ENCODE results near the gene NPHP4.

NPHP4 gene

DNA sequence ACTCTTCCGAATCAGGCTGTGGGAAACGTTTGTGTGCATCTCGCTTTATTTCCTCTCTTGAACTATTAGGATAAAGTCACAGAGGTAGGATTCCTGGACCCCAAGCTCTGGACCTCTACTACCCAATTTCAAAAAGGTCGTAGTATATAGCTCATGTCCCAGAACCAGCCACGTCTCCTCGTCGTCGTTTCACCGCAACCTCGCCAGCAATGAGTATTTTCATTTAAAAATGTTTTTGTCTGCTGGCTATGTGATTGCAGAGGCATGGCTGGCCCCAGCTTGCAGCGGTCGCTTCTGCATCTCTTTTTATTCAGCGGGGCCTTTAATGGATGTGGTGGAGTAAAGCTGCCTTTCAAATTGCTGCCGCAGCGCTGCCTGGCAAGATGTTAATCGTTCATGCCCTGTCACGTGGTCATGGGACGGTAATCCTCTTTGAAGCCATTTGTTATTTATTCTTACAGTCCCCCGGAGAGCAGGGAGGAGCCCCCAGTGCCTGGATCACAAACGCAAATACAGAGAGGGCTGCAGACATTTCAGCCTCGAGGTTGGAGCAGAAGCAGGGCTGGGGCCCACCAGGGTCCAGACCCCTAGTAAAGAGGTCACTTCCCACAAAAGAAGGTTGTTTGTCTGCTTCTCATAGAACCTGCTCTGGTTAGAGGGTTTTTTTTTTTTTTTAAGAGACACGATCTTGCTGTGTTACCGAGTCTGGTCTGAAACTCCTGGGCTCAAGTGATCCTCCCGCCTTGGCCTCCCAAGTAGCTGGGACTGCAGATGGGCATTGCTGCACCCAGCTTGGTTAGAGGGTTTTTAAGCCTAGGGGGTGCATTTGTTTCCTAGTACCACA lies 11.6 kb upstream of the NPHP4 start:
- no peak for DNase-seq

DNA sequence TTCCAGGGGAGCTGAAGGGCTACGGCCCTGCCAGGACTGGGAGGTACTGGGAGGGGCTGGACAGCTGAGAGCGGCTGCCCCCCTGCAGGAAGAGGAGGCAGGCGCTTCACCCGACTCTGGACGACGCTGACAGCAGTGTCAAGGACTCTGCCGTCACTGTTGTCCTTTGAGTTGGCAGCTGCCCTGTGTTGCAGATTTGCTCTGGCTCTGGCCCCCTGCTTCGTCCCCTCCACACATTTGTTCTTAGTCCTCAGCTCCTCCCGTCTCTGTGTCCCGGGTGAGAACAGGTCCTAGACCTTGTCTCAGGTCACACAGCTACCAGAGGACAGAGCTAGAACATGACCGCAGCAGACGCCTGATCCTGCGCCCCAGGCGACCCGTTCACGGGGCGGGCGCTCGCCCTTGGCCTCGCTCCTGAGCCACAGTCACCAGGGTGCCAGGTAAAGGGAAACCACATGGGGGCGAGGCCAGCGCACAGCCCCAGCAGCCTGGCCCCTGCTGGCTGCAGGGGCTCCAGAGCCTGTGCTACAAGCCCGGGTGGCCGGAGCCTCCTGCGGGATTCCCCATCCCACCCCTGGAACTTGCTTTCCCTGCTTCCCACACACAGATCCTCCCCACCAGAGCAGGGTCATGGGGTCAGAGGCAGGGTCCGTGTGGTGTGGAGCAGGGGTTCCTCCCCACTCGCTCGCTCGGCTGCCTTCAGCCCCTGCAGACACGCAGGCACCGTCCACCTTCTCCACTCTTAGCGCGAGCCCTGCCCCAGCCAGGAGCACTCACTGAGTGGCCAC lies 10.7 kb upstream of the NPHP4 start:
- DNase-seq = no peak

GRCh38 chr1:6001992-6002576 lies 9.9 kb upstream of the NPHP4 start:
- no peak for DNase-seq

- DNase-seq = no peak
Measured at GRCh38 chr1:6000444-6001288, 8.4 kb upstream of the NPHP4 start.

- no peak for DNase-seq
Measured at GRCh38 chr1:5999711-6000443, 7.7 kb upstream of the NPHP4 start.

DNA sequence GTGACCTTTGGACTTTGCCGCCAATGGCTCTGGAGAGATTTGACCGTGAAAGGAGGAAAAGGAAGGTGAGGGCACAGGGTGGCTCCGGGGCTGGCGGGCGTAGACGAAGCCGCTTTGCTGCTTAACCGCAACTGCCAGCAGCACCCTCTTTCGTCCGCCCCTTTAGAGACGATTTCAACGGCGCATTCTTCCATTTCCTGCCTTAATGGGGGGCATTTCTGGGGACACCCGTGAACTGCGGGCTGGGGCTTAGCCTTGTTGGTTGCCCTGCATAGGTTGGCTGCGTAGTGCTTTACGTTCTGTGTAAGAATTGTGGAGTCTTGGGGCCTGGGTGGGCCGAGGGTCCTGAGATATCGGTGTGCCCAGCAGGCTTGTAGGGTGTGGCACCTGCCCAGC lies 6.7 kb upstream of the NPHP4 start:
- no peak for DNase-seq

DNA sequence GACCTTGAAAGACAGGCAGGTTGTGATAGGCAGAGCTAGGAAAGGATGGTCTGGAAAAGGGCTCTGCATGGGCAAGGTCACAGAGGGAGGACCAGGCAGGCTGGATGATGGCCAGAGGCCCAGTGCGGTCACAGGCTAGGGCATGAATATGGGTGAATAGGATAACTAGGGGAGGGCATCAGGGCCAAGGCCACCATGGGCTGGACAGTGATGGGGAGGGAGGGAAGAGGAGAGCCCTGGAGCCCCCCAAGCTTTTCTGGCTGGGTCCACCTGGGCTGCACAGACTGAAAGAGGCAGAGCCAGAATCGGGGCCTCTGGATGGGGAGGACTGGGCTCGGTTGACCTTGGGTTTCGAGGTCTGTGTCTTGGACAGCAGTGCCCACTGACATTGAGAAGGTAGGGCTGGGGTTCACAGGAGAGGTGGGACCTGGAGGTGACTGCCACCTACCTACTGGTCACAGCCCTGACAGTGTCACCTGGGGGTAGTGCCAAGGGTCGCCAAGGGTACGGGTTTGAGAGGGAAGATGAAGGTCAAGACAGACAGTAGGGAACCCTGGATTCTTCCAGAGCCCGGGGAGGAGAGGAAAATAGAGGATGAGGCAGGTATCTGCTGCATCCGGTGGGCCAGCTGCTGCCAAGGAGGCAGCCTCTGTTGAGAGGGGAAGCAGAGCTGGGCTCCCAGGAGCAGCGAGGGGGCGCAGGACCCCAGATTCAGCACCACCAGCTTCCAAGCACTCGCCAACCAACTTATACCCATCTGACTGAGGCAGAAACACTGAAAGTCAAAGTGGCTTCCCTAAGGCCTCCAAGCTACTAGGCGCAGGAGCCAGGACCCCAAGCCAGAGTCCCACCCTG lies 6.1 kb upstream of the NPHP4 start:
- no peak for DNase-seq

GRCh38 chr1:5997316-5997715 lies 5.1 kb upstream of the NPHP4 start:
- no peak for DNase-seq

DNA sequence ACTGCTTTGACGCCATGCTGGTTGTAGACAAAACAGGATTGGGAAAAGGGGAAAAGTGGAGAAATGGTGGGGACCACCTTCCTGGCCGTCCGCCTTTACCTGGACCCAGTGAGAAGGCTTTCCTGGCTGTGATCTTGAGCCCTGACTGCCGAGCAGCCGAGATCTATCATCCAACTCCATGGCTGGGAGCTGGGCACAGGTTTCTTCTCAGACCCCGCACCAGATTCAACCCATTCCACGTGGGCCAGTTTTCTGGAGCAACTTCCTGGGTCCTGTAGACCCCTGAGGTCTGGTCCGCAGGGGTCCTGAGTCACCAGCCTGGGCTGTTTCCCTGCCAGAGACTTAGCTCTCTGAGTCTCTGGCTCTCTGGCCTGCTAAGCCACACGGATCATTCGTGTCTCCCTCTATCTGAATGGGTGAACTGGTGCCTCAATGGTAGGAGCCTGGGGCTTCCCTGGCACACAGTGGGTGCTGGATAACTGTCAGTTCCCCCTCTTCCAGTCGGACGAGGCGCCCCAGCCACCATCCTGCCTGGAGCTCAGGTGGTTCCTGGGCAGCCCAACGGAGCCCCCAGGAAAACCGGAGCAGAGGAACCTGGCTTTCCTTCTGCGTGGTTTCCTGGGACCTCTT lies 4.5 kb upstream of the NPHP4 start:
- no peak for DNase-seq

- DNase-seq = no peak
Measured at GRCh38 chr1:5995871-5996630, 3.8 kb upstream of the NPHP4 start.

DNA sequence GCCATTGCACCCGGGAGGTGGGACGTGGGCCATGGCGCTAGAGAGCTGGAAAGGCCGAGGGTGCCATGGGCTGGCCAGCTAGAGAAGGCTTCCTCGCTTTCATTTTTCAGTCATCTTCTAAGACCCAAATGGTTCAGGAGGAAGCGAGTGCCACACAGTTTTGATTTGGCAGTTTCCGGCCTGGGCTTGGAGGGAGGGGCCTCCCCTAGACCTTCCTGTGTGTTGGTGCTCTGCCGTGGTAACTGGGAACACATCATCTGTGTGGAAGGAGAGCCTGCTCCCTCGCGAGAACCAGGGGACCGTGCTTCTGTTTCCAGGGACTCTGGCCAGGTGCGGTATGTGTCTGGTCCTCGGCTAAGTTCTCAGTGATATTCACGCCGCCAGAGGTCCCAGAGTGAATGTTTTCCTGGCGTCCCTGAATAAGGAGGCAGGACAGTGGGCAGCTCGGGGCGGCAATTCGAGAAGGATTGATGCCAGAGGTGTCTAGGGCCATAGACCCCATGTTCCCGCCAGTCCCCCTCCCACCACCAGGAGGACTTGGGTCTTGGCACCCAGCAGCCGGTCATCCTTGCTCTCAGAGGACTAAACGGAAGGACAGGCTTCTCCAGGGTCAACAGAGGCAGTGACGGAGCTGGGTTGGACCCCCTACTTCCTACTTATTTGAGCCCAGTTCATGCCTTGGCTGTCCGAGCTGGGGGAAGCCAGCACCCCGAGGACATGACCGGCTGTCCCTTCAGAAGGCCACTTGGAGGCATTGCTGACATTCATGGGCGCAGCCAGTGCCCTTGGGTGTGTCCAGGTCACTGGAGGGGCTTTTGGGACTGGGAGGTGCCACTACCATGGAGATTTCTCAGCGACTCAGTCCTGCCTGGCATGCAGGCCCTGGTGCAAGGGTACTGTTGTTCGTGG lies 2.7 kb upstream of the NPHP4 start:
- DNase-seq = peak in 2 of 4 experiments; percentile 39 to 53

DNA sequence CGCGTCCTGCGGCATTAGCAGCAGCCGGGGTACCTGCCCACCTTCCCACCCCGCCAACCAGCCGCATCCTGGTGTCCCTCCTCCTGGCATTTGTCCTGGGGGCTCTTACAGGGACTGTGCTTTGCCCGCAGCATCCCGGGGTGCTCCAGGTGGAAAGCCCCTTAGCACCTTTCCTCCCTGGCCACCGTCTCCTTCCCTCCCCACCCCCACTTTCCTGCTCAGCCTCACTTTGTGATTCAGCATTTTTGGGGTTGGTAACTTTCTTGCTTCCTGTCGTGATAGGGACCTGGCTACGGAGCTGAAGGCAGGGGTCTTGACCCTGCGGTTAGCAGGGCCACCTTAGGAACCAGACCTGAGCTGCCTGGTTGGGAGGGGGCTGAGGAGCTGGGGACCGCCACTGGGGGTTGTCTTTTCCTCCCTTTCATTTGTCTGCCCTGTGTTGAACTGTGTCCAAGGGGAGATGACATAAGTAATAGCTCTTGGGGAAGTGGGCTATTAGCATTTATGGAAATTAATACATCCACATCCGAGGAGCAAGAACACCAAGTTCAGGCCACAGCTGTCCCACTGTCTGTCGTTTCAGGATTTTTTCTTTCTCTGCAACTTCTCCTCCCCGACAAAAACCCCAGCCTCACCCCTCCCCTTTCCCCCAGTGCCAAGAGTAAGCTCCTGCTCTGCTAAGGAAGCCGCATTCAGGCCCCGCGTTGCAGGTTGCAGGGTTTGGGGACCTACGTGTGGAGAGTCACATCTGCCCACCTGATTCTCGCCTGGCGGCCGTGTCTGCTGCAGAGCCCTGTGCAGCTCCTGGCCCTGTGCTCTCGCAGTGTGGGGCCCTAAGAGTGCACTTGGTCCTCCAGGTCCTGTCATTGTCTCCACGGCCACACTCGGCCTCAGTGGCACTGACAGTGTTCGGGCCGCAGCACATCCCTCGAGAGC lies 1.6 kb upstream of the NPHP4 start:
- DNase-seq = no peak

DNA sequence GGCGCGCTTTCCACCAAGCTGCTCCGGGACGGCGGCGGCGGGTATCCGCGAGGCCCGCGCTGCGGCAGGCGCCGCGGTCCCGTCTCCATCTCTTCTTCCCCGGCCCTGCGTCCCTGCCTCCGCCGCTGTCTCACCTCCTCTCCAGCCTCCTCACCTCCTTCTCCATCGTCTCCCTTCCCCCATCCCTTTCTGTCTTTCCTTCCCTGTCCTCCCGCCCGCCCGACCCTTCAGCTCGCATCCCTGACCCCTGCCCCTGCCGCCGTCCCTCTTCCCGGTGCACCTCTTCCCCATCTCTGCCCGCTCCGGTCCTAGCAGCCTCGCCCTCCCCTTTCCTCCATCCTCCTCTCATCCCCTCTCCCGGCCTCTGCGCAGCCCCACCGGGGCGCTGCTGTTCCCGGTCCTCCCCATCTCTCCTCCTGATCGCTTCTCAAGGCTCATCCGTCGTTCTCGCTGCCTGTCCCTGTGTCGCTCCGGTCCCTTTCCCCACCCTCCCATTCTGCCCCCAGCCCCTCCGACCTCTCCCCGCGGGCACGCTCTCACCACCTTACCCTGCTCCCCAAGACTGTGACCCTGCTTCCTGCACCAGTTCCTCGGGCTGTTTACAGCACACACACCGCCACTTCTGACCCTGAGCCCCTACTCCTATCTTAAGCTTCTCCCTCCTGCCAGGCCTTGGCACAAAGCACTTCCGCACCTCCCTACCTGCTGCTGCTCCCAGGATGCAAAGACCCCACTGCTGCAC lies 760 bp upstream of the NPHP4 start:
- DNase-seq = no peak

DNA sequence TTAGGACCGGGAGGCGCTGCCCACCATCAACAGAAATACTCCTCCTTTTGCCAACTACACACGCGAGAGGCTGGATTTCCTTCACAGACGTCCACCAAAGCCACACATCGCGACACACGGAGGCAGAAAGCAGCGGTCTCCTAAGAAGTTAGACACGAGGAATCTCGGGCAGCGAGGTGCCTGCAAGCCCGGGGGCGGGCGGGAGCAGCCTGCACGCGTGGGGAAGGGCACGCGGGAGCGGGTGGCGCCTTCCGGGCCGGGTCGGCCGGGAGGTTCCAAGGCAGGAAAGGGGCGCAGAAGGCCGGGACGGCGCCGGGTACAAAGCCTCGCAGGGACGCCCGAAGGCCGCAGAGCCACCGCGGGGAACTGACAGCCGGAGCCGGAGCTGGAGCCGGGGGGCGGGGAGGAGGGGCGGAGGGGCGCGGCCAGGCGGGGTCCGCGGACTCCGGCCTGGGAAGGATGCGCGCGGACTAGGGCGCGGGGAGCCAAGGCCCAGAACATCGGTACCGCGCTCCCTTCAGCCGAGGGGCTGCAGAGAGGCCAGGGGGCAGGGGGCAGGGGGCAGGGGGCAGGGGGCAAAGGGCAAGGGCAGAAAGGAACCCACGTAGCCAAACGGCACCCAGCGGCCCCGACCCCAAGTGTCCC lies 722 bp downstream of the NPHP4 start:
- peak in 2 of 4 experiments; percentile 10 to 32 for DNase-seq

DNA sequence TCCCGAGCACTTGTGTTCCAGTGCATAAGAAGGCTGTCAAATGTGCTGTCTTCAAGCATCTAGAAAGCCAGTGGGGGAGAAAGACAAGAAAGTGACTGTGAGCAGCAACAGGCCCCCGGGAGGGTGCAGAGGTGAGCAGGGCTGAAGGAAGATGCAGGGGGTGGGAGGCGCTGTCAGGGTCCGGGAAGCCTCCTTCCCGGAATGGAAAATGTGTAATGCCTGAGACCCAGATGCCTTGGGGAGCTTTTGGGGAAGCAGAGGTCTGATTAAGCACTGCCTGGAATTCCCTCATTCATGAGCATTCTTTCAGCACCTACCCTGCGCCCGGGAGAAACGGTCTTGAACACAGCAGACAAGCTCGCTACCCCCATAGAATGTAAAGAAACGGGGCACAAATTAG lies 1.3 kb downstream of the NPHP4 start:
- DNase-seq = no peak

DNA sequence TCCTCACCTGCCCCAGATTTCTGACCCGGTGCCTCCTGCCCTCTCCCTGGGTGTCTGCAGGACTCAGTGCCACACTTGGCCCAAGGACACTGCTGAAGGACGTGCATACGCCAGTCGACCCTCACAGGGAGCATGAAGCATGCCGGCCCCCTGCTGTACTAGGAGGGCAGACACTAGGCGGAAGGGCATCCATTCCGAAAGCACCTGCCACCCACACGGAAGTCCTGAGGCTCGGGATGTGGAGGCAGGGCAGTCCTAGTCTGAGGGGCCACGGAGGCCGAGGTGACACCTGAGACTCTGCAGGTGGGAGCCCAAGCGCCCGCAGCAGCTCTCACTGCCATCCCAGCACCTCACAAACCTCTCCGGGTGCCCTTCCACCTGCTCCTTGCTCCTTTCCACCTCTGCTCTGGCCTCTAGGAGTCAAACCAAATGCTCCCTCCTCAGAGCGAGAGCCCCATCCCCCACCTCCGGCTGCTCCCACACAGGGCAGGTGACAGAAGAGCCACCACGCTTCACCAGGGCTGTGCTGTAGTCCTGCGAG lies 2.4 kb downstream of the NPHP4 start:
- DNase-seq = no peak
